ENCODE data around the gene SIMC1.

SIMC1 gene

DNA sequence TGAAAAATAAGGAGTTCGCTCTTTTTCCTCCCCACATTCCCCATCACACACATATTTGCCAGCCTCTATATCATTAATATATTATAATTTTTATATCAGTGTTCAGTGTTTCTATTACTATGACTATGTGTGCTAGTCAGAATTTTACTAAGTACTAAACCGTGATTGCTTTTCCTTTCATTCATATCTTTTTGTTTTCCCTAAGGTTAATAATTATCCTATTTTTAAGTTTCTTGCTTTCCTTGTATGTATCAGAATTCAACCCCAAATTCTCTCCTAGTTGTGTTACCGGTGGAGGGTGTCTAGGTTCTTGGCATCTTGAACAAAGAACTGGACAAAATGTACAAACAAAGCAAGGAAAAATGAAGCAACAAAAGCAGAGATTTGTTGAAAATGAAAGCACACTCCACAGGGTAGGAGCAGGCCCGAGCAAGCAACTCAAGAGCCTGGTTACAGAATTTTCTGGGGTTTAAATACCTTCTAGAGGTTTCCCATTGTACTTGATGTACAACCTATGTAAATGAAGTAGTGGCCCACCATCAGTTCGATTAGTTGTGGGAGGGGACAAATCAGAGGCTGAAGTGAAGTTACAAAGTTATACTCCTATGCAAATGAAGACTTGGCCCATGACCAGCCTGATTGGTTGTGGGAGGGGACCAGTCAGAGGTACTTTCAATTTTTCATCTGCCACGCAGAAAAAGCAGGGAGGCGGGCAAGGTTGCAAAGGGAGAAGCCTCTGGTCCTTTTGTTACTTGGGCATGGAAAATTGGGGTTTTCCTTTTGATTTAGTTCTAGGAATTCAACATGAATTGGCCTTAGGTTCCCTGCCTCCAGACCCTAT, 79.5 kb downstream of the SIMC1 start:
- DNase-seq = no peak

GRCh38 chr5:176319827-176320554, 81.8 kb downstream of the SIMC1 start:
- no peak for DNase-seq

GRCh38 chr5:176320577-176320976, 82.4 kb downstream of the SIMC1 start:
- DNase-seq = no peak

DNA sequence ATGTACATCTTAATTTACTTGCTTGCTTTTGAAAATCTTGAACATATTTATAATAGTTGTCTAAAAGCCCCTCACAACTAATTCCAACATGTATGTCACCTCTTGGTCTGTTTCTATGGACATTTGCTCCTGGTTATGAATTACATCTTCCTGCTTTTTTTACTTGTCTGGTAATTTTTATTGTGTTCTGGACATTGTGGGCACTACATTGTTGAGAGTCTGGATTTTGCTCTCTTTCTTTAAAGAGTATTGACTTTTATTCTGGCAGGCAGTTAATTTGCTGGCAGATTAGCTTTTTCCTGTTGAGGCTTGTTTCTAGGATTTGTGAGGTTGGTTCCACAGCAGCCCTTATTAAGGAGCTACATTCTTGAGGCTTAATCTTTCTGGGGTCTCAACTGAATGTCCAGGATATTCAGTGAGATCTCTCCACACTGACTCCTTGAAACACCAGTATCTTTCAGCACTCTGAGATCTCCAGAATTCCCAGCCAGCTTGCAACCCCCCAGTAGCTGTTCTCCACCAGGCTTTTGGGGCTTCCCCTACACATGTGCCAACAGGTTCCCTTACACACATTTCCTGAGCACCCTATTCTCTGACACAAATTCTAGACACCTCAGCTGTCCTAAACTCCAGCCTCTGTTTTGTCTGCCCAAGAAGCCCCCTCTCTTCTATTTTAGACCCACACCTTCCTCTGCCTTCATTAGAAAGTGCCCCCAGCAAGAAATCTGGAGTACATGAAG, 96.0 kb downstream of the SIMC1 start:
- no peak for DNase-seq

- no peak for DNase-seq
Measured at GRCh38 chr5:176337913-176338312, 99.7 kb downstream of the SIMC1 start.

- no peak for DNase-seq
Measured at GRCh38 chr5:176339304-176339703, 101.1 kb downstream of the SIMC1 start.

DNA sequence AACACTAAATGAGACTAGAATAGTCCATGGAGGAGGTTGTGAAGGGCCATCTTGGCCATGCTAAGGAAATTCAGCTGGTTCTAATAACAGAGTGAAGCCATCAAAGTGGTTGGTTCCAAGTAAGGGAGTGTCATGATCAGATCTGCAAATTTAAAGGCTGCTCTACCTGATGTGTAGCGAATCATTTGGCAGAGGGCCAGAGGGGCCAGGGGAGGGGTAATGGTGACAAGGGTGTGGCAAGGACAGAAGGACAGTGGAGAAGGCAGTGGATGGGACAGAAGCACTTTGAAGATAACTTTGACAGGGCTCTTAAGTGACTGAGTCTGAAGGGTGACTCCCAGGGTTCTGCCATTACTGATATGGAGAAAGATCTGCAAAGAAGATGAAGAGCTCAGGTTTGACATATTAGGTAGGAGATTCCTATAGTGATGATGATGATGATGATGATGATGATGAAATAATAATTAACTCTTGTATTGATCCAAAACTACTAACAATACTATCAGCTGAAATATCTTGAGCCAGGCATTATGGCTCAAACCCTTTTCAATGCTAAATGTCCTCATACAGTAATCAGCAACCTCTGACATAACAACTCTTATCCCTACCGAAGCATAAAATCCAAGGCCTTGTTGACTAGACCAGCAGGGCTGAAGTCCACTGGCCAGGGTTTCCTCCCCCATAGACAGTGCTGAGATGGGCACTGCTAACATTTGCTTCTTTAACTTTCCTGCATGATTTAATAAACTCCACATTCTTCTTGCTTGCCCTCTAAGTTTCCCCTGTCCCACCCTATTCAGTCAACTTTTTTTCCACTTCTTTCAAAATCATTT, 103.3 kb downstream of the SIMC1 start:
- no peak for DNase-seq

GRCh38 chr5:176342158-176342483, 103.9 kb downstream of the SIMC1 start:
- DNase-seq = no peak

DNA sequence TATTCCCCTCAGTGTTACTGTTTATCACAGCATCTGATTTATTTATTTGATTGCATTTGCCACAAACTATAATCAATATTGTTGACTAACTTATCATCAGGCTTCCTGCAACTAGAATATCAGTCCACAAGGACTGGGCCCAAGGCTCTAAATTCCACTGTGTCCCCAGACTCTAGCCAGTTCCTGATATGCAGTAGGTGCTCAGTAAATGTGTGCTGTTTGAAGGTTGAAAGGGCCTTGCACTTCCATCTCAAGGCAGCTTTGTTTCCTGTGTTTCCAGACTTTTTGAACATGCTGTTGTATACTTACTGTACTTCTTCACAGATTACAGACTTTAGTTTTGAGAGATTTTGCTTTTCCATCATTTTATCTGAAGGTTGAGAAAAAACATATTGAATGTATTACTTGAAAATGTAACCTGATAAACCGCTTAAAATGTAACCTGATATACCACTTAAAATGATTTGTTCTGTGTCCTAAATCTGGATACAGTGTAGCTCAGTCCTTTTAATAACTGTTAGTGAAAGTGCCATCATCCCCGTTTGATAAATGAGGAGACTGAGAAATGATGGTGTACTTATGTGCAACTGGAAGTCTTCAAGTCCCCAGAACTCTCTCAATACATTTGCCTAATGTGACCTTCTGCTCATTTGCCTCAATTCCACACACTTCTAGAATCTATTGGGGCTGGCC, 104.7 kb downstream of the SIMC1 start:
- DNase-seq = no peak

DNA sequence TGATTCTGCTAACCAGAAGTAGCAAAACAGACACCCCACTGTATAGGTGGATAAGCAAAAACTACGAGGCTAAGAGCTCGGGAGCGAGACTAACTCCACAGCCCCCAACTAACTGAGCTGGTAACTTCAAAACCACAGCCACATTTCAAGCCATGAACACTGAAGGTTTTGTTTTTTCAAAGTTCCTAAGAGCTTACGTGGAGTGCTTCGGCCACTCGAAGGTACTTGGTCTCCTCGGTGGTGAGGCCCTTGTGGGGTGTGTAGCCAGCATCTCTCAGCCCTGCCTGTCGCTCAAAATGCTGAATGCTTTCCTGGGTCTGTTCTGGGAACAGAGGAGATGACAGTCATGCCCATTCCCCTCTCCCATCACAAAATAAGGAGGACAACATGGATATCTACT, 112.2 kb downstream of the SIMC1 start:
- no peak for DNase-seq

- no peak for DNase-seq
Measured at GRCh38 chr5:176352116-176352878, 114.1 kb downstream of the SIMC1 start.

- no peak for DNase-seq
Measured at GRCh38 chr5:176353533-176353932, 115.3 kb downstream of the SIMC1 start.

DNA sequence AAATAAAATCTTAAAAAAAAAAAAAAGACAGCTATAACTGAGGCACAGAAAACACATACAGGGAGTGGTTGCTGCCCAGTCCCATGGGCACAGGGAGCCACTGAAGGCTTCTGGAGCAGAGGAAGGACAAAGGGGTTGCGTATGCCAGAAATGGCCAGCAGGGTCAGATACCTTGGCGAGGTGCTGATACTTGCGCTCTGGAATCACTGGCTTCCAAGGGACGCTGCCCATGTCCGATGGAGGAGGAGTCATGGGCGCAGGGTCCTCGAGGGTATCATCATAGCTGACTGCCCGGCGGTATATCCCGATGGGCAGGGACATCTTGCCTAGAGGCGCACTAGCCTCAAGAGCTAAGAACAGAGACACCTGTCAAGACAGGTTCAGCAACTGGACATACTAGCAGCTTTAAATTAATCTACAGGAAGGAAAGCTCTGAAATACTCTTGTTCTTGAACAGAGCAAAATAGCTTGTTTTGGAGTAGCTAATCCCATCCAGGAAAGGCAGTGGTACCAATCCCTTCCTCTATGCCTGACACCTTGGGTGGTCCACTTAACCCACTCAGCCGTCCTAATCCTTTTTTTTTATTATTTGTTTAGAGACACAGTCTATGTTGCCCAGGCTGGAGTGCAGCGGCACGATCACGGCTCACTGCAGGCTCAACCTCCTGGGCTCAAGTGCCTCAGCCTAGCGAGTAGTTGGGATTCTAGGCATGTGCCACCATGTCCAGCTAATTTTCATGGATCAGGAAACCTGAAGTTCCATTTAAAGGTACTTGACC, 117.4 kb downstream of the SIMC1 start:
- DNase-seq = no peak

- DNase-seq = no peak
Measured at GRCh38 chr5:176356179-176356566, 117.9 kb downstream of the SIMC1 start.

DNA sequence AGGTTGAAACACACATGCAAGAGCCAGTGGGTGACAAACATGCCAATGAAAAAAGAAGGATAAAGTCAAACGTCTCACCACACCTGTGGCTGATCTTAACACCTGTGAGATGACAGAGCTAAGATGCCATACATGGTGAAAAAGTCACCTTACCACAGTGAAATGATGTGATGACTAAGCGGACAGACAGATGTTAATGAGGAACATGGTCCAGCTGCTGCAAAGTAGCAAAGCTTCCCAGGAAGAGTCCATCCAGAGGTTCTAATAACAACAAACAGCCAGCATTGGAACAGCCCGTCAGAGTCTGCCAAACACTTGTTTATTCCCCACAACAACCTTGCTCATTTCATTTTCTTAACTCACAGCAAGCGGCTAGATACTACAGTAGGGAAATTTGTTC, 121.4 kb downstream of the SIMC1 start:
- no peak for DNase-seq

GRCh38 chr5:176360894-176361436, 122.7 kb downstream of the SIMC1 start:
- DNase-seq = no peak

- DNase-seq = peak; percentile 58 to 82
Measured at GRCh38 chr5:176361437-176362232, 123.4 kb downstream of the SIMC1 start, which contains the start of gene KIAA1191. KIAA1191 (minus strand) TSS chr5:176361764; CDS start chr5:176359508, 2,256 bp downstream.

DNA sequence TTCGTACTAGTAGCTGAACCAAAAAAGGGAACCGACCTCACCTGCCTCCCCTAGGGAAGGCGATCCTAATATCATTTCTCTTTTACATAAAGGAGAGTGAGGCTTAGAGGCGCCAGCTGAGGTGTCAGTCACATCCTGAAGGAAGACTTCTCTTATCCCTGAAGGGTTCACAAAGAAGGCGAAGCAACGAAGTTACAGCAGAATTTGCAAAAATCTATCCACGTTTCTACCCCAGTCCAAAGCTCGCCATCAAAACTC, 123.9 kb downstream of the SIMC1 start:
- no peak for DNase-seq

- no peak for DNase-seq
Measured at GRCh38 chr5:176364765-176365350, 126.6 kb downstream of the SIMC1 start.

All from NCI-H1930 (cell line).